ENCODE data around the gene POLH.
"Not testable (repeated sequence)": the region's sequence is repeated elsewhere in the genome, so short reads cannot be mapped to it uniquely, and the experiment has no call there.

Gene POLH

DNA sequence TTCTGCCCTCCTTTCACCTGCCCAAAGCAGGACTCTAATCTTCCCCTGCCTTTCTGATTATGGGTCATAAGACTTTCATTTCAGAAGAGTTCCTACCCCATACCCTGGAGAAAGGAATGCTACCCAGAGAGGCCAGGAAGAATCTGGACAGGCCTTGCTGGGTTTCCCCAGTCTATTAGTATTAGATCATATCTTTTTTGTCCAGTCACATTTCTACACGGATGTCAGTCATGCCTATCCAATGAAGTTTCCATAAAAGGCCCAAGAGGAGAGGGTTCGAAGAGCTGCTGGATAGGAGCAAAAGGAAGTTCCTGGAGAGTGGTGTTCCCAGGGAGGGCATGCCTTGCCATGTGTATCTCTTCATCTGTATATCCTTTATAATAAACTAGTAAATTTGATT, 3.2 kb downstream of the POLH start:
- DNase-seq (ENCODE audit: low read depth, low spot score) = no peak
- TF ChIP-seq CTCF (IDR thresholded peaks at IDR 0.05; ENCODE audit: low read depth, low read length) = no peak
- in situ Hi-C loops (cut with HindIII; ENCODE audit: low sequenced_read_pairs) = no loop called here
- no peak overlapping the region for H3K4me3 ChIP-seq (ENCODE audit: low read depth, low read length)

GRCh38 chr6:43582911-43583310, 6.9 kb downstream of the POLH start:
- TF ChIP-seq CTCF (IDR thresholded peaks at IDR 0.05; ENCODE audit: low read depth, low read length) = no peak
- no peak overlapping the region for H3K4me3 ChIP-seq (ENCODE audit: low read depth, low read length)
- no peak for DNase-seq (ENCODE audit: low read depth, low spot score)
- in situ Hi-C loops (cut with HindIII; ENCODE audit: low sequenced_read_pairs) = no loop called here

DNA sequence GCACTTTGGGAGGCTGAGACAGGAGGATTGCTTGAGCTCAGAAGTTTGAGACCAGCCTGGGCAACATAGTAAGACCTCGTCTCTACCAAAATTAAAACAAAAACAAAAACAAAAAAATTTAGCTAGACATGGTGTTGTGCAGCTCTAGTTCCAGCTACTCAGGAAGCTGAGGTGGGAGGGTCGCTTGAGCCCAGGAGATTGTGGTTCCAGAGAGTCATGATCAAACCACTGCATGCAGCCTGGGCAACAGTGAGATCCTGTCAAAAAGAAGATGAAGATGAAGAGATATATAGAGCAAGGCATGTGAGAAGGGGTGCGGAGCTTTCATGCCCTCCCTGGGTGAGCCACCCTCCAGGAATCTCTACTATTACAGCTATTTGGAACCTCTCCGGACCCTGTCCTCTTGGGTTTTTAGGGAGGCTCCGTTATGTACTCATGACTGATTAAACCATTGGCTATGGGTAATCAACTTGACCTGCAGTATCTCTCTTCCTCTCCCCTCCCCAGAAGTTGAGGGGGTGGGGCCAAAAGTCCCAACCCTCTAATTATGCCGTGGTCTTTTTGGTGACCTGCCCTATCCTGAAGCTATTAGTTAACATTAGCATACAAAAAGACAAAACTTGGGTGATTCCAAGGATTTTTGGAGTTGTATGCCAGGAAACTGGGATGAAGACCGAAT, 9.0 kb downstream of the POLH start:
- in situ Hi-C loops (cut with HindIII; ENCODE audit: low sequenced_read_pairs) = no loop called here
- H3K4me3 ChIP-seq (ENCODE audit: low read depth, low read length) = no peak overlapping the region
- no peak for TF ChIP-seq CTCF (IDR thresholded peaks at IDR 0.05; ENCODE audit: low read depth, low read length)
- no peak for DNase-seq (ENCODE audit: low read depth, low spot score)

DNA sequence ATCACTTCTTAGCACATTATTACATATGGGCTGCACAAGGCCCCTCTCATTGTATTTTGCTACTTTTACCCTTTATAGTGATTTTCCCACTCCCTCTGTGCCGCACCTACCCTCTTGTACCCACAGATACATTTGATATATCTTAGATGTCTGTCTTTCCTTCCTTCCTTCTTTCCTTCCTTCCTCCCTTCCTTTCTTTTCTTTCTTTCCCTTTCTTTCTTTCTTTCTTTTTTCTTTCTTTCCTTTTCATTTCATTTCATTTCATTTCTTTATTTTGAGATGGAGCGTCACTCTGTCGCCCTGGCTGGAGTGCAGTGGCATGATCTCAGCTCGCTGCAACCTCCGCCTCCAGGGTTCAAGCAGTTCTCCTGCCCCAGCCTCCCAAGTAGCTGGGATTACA, 12.2 kb downstream of the POLH start:
- no peak for TF ChIP-seq CTCF (IDR thresholded peaks at IDR 0.05; ENCODE audit: low read depth, low read length)
- in situ Hi-C loops (cut with HindIII; ENCODE audit: low sequenced_read_pairs) = no loop called here
- H3K4me3 ChIP-seq (ENCODE audit: low read depth, low read length) = no peak overlapping the region
- no peak for DNase-seq (ENCODE audit: low read depth, low spot score)

DNA sequence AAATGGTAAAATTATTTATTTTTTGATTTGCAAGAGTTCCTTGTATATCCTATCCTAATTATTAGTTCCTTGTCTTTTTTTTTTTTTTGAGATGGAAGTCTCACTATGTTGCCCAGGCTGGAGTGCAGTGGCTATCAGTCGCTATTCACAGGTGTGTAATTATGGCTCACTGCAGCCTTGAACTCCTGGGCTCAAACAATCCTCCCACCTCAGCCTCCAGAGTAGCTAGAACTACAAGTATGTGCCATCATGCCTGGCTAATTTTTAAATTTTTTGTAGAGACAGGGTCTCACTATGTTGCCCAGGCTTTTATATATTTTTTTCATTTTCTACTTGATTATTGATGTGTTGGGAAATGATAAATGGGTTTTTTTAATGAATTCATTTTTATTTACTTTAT, 13.6 kb downstream of the POLH start:
- DNase-seq (ENCODE audit: low read depth, low spot score); H3K4me3 ChIP-seq (ENCODE audit: low read depth, low read length); in situ Hi-C loops (cut with HindIII; ENCODE audit: low sequenced_read_pairs): not testable (repeated sequence)

DNA sequence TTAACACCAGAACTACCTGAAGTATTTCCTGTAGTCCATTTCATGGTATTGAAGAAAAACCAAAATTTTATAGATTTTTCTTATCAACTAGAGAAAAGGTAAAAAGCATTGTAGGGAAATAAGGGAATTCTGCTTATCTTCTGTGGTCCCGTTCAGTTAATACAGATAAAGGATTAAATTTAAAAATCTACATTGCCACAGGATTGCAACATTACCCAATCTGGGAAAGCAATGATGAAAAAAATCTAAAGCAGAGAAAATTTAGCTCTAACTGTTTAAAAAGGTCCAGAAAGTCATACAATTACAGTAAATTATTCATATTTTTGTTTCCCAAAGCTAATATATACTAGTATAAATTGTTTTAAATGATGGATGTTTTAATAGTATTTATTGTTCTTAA, 18.0 kb downstream of the POLH start:
- in situ Hi-C loops (cut with HindIII; ENCODE audit: low sequenced_read_pairs) = no loop called here
- H3K4me3 ChIP-seq (ENCODE audit: low read depth, low read length) = no peak overlapping the region
- DNase-seq (ENCODE audit: low read depth, low spot score) = no peak
- no peak for TF ChIP-seq CTCF (IDR thresholded peaks at IDR 0.05; ENCODE audit: low read depth, low read length)

DNA sequence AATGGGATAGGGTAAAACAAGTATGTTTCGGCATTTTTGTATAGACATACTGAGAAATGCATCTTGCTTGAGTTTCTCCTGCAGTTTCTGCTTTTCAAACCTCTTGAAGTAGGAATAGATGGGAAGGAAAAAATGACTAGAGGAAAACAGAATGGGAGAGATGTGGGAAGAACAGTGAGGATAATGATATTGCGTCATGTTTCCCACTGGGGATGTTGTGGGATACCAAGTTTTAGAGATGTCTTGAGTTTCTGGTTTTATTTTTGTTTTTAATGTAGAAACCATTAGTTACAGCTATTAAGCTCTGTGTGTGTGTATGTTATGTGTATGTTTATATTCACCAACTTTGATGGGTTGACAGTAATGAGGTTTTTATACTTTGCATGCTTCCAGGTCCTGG, 24.6 kb downstream of the POLH start:
- no peak overlapping the region for H3K4me3 ChIP-seq (ENCODE audit: low read depth, low read length)
- TF ChIP-seq CTCF (IDR thresholded peaks at IDR 0.05; ENCODE audit: low read depth, low read length) = no peak
- in situ Hi-C loops (cut with HindIII; ENCODE audit: low sequenced_read_pairs) = no loop called here
- no peak for DNase-seq (ENCODE audit: low read depth, low spot score)
